ENCODE results near the gene HSFX4.
"Not testable (repeated sequence)": the region's sequence is repeated elsewhere in the genome, so short reads cannot be mapped to it uniquely, and the experiment has no call there.

HSFX4 gene

GRCh38 chrX:149929400-149929799 lies at the start of gene HSFX4:
TSS of gene HSFX4 (plus strand) at chrX:149929573. CDS start at chrX:149929645, 72 bp downstream.
- not testable (repeated sequence) for DNase-seq (ENCODE audit: extremely low spot score, insufficient read length, low read depth)
- peak; percentile 63 for FAIRE-seq

- FAIRE-seq, result no peak
- no peak for DNase-seq (ENCODE audit: extremely low spot score, insufficient read length, low read depth)
Observed at GRCh38 chrX:149881081-149881711, 48.2 kb upstream of the HSFX4 start, which contains the start of gene MAGEA8. TSS of gene MAGEA8 (plus strand) at chrX:149881183. CDS start at chrX:149884273, 3,090 bp downstream.

GRCh38 chrX:149890828-149891227 lies 38.5 kb upstream of the HSFX4 start:
- FAIRE-seq, result not testable (repeated sequence)

GRCh38 chrX:149898554-149898953 lies 30.8 kb upstream of the HSFX4 start:
- no peak for FAIRE-seq
- no peak for DNase-seq (ENCODE audit: extremely low spot score, insufficient read length, low read depth)

More at GRCh38 chrX:149890828-149891227, 38.5 kb upstream of the HSFX4 start:
- not testable (repeated sequence) for DNase-seq (ENCODE audit: extremely low spot score, insufficient read length, low read depth)

GRCh38 chrX:149903889-149904748 lies 25.3 kb upstream of the HSFX4 start:
- DNase-seq (ENCODE audit: extremely low spot score, insufficient read length, low read depth) (no peak), FAIRE-seq (no peak)

- no peak for DNase-seq (ENCODE audit: extremely low spot score, insufficient read length, low read depth)
- FAIRE-seq, result no peak
Observed at GRCh38 chrX:149908308-149908707, 21.1 kb upstream of the HSFX4 start.

GRCh38 chrX:149908727-149909126 lies 20.6 kb upstream of the HSFX4 start:
- FAIRE-seq (no peak), DNase-seq (ENCODE audit: extremely low spot score, insufficient read length, low read depth) (no peak)

- no peak for FAIRE-seq
- no peak for DNase-seq (ENCODE audit: extremely low spot score, insufficient read length, low read depth)
Observed at GRCh38 chrX:149909324-149910177, 19.8 kb upstream of the HSFX4 start.

- no peak for FAIRE-seq
- DNase-seq (ENCODE audit: extremely low spot score, insufficient read length, low read depth), result no peak
Observed at GRCh38 chrX:149910178-149910695, 19.1 kb upstream of the HSFX4 start.

- peak; percentile 50 for FAIRE-seq
- no peak for DNase-seq (ENCODE audit: extremely low spot score, insufficient read length, low read depth)
Observed at GRCh38 chrX:149916745-149917392, 12.5 kb upstream of the HSFX4 start.

- DNase-seq (ENCODE audit: extremely low spot score, insufficient read length, low read depth); FAIRE-seq: not testable (repeated sequence)
Observed at GRCh38 chrX:149923836-149924235, 5.5 kb upstream of the HSFX4 start.

GRCh38 chrX:149924434-149924833 lies 4.9 kb upstream of the HSFX4 start:
- FAIRE-seq; DNase-seq (ENCODE audit: extremely low spot score, insufficient read length, low read depth): not testable (repeated sequence)

GRCh38 chrX:149927245-149927963 lies 2.0 kb upstream of the HSFX4 start:
- not testable (repeated sequence) for DNase-seq (ENCODE audit: extremely low spot score, insufficient read length, low read depth)
- FAIRE-seq, result peak; percentile 85

GRCh38 chrX:149927964-149928258 lies 1.5 kb upstream of the HSFX4 start:
- FAIRE-seq, result not testable (repeated sequence)

GRCh38 chrX:149928635-149929034 lies 738 bp upstream of the HSFX4 start:
- FAIRE-seq; DNase-seq (ENCODE audit: extremely low spot score, insufficient read length, low read depth): not testable (repeated sequence)

More at GRCh38 chrX:149927964-149928258, 1.5 kb upstream of the HSFX4 start:
- DNase-seq (ENCODE audit: extremely low spot score, insufficient read length, low read depth), result not testable (repeated sequence)

- FAIRE-seq, result not testable (repeated sequence)
Observed at GRCh38 chrX:149931355-149931754, 2.0 kb downstream of the HSFX4 start.

GRCh38 chrX:149932150-149932549 lies 2.8 kb downstream of the HSFX4 start:
- FAIRE-seq, result peak; percentile 80
- not testable (repeated sequence) for DNase-seq (ENCODE audit: extremely low spot score, insufficient read length, low read depth)

More at GRCh38 chrX:149931355-149931754, 2.0 kb downstream of the HSFX4 start:
- DNase-seq (ENCODE audit: extremely low spot score, insufficient read length, low read depth), result not testable (repeated sequence)

- DNase-seq (ENCODE audit: extremely low spot score, insufficient read length, low read depth); FAIRE-seq: not testable (repeated sequence)
Observed at GRCh38 chrX:149932970-149933369, 3.6 kb downstream of the HSFX4 start.

GRCh38 chrX:149933547-149933946 lies 4.2 kb downstream of the HSFX4 start:
- not testable (repeated sequence) for FAIRE-seq; DNase-seq (ENCODE audit: extremely low spot score, insufficient read length, low read depth)
